LNCaP clone FGC (cell line): ENCODE results near the gene PRPF40B.

Experiments used
- DNase-seq: peaks from one replicate; pipeline ENCODE4 v3.0.0-alpha.2; 2011; ENCODE audit warnings: low read depth
- H3K4me3 ChIP-seq: 2 replicates; pipeline ENCODE4 v1.5.1; 2011; ENCODE audit warnings: mild to moderate bottlenecking, low read depth, low read length, control low read depth
- CTCF ChIP-seq: IDR thresholded peaks from 2 replicates; pipeline ENCODE4 v1.5.1; 2012; ENCODE audit warnings: mild to moderate bottlenecking; ENCODE audit not compliant: control insufficient read depth, insufficient read depth; ENCODE audit errors: extremely low read depth

Gene PRPF40B

DNA sequence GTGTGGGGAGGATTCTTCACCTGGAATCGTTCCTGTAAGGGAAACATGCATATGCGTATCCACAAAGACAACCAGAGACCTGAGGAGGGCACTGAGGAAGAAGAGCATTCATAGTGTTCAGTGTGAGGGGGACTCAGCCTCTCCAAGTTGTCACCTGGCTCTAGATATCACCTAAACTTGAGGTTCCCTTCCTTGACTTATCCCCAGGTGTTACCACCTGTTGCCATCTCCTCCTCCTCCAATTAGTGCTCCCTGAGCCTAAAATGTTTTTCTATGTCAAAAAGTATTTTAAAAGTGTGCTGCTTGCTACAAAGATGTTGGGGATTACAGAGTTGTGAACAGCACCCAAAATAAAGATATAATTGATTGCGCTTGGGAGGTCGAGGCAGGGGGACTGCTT is 42.8 kb downstream of the PRPF40B start:
- DNase-seq = no peak
- no peak for TF ChIP-seq CTCF
- H3K4me3 ChIP-seq = no peak overlapping the region

GRCh38 chr12:49667325-49668090 is 44.1 kb downstream of the PRPF40B start:
- TF ChIP-seq CTCF = no peak
- H3K4me3 ChIP-seq = no peak overlapping the region
- no peak for DNase-seq

DNA sequence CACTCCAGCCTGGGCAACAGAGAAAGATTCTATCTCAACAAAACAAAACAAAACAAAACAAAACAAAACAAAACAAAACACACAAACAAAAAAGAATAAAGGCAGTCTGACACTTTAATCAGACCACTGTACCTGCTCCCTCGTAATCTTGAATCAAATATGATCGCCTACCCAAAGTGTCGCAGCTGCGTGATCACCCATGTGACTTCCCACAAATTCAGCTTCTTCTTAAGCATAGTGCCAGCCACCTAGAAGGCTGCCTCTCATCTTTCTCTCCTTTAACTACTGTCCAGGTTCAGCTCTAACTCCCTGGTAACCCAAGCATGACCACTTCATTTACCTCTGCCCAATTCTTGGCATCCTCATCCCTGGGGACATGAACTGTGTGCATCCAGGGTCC is 46.4 kb downstream of the PRPF40B start:
- TF ChIP-seq CTCF = no peak
- no peak overlapping the region for H3K4me3 ChIP-seq
- DNase-seq = no peak

DNA sequence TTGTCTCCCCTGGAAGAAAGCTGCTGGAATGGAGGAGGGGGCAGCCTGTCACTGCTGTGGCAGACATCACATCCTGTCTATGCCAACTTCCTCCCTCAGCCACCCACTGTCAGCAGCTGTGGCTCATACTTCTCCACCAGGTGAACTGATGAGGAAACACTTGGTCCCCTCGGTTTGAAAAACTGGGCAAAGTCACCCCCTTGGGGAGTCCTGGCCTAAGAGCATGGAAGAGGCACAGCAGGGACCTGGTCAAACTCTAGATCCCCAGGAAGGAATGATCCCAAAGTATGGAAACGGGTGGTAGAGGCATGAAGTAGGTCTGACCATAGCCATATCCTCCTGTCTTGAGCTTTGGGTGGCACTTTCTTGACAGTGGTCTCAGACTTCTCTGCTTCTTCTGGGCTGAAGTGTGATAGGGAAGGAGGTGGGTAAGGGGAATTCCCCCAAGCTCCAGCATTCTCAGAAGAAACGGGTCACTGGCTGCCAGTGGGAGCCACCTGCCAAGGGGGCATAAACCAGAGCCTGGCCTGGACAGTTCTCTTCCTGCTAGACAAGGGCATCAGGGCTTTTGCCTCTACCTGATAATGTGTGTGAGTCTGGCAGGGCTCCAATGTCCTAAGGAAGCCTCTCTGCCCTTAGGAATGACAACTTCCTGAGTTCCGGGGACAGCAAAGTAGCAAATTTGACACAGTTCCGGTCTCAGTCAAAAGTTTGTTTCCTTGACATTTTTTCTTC is 47.8 kb downstream of the PRPF40B start:
- no peak for TF ChIP-seq CTCF
- no peak overlapping the region for H3K4me3 ChIP-seq
- DNase-seq = no peak

DNA sequence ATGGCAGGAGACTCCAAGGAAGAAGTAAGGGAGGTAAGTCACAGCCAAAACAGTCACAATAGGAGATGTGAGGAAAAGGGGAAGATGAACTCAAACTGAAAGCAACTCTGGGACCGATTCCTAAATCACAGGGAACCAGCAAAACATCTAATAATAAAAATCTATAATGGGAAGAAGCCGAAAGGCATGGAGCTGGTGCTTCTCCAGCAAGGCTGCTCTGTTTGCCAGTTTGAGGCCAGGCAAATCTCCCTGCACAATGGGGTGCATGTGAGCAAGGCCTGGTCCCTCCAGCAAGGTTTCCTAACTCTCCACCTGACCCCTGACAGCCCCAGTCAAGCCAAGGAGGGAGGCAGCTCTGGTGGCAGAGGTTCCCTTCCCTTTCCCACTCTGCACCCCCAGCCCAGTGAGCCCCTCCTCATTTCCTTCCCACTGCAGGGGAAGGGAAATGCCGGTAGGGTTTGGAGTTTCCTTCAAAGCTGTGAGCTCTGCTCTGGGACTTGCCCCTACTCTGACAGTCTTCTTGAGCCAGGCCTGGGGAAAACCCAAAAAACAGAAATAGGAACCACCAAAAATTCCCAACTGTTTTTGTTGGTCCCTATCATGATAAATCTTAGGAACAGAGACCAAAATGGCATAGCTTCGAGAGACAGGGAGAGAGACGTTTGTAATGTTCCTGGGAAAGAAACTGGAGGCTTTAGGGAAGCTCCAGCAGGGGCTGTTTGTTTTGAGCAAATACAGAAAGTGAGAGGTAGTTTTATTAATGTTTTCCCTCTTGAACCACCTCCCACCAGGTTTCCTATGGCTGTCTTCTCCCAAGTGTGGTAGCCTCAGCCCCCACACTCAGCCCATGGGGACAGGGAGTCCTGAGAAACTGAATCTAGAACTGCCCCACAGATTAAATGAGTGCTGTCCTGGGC is 49.2 kb downstream of the PRPF40B start:
- H3K4me3 ChIP-seq = no peak overlapping the region
- no peak for TF ChIP-seq CTCF

DNA sequence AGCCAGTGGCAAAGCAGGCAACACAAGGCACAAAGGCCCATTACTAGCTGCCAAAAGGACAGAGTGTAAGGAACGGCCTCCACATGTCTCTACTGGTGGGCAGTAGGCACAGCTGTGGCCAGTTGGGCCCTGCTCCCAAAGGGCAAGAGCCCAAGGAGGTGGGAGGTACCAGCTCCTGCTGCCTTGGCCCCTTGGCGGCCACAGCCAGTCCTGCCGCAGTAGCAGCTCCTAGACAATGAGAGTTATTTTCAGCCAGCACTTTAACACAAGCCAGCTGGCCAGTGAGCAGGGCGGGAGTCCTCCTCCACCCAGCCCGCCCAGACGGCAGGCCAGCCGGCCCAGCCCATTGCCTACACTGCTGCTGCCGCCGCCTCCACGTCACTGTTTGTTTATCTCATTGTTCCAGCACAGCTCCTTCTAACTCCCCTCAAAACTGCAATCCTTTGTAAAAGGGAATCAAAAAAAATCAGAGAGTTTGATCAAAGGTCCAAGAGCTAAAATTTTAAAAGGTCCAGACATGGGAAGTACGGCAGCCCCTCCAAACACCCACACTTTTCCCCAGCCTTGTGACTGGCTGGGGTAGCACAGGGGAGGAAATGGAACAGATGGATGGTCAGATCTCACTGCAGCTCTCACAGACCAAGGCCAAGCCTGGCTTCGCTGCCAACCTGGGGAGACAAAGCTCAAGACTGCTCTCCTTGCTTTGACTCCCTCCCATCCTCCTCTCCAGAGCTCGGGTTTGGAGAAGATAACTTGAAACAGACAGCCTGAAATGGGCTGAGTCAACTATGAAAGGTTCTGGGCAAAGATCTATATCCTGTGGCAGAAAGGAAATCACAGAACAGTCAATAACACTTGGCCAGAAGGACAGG is 50.3 kb downstream of the PRPF40B start:
- no peak for TF ChIP-seq CTCF
- DNase-seq = peak; percentile 44
- H3K4me3 ChIP-seq = no peak overlapping the region

More for the DNA sequence above, 49.2 kb downstream of the PRPF40B start:
- DNase-seq = no peak
